GM18951 (cell line): ENCODE measurements around the gene CNNM2.

Experiments
- POLR2A ChIP-seq: IDR thresholded peaks from 4 replicates; pipeline ENCODE4 v1.6.1; 2011; ENCODE audit warnings: mild to moderate bottlenecking; ENCODE audit not compliant: insufficient read length, insufficient read depth; ENCODE audit errors: extremely low read depth
- in situ Hi-C: fragments of 300-500 bp; cut with MboI; formaldehyde crosslinking; loops from one replicate; pipeline ENCODE4 v1.12.0; 2022; ENCODE audit warnings: low sequenced_read_pairs, mixed read lengths, inconsistent platforms; ENCODE audit not compliant: unreplicated experiment

Gene CNNM2

DNA sequence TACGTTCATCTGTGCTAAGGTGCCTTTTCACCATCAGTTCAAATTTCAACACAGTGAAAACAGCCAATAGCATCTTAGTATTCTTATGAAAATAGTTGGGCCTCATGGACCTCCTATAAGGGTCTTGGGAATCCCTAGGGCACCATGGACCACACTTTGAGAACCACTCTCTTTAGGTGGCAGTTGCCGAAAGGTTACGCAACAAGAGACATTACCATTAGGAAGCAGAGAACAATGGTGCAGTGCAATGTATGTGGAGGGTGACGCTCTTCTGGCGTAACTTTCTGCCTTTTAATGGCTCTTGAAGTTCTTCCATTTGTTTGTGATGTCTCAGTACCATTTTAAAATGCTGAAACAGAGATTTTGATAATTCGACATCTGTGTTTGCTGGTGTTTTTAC is 131.1 kb downstream of the CNNM2 start:
- no peak for TF ChIP-seq POLR2A
- in situ Hi-C loops, result no loop called here

DNA sequence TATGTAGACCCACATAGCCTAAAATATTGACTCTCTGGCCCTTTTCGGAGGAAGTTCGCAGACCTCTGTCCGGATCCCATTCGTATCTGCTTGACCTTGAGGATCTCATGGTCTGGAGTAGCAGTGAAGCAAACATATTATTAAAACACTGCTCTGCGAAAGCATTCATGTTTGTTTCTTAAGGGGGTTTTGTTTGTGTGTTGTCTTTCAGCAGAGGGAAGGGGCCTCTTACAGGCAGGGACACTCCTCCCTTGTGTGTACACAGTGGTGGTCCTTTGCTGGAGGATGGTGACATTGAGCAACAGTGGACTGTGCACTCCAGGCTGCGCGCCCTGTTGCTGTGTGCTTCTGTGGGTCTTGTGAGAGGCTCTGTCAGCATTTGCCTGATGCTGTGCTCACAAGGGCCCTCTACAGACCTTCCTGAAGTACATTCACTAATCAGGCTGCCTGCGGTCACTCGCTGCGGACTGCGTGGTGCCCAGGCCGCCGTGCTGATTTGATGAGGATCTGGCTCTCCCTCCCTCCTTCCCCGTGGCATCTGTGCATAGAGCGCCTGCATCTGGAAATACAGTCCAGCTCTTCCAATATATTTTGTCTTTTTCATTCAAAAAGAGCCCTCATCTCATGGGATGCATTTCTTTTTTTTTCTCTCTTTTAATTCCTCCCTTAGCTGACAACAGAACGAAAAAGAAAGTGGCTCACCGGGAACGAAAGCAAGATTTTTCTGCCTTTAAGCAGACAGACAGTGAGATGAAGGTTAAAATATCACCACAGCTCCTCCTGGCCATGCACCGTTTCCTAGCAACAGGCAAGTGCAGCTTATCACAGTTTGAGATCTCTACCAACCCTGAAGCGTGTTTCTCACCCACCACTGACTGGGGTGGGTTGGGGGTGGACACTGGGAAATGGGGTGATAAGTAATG is 135.8 kb downstream of the CNNM2 start:
- in situ Hi-C loops, result no loop called here
- TF ChIP-seq POLR2A, result peak; percentile 29

DNA sequence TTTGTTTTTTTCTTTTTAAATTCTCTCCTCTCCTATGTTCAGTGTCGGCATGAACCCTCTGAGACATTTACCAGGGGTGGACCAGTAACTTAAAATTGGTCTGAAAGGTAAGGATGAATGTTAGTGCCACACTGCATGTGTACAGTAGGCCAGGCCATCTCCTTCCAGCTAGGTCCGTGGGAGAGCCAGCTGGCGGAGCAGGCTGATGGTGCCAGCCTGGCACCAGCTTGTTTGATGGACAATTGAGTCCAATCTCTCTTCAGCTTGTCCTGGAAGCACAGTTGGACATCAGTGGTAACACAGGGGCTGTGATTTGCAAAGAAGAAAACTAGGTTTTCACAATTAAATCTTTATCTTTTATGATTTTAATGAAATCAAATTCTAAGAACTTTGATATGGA is 136.5 kb downstream of the CNNM2 start:
- TF ChIP-seq POLR2A, result no peak
- in situ Hi-C loops, result no loop called here

DNA sequence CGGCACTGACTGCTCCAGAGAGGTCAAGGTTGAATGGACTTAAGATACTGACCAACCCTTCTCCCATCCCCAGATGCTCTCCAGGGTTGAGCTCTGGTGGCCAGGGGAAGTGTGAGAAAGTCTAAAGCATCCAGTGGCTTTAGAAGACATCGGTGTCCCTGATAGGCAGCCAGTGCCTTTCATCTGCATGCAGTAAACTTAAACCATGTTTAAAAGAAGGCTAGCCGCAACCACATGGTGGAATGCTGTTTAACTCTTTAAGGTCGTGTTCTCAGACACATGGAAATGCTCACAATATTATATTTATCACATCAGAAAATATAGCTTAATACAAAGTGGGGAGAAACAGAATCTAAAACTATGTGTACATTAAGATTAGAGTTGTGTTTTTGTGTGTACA is 137.0 kb downstream of the CNNM2 start:
- TF ChIP-seq POLR2A, result no peak
- in situ Hi-C loops, result no loop called here

DNA sequence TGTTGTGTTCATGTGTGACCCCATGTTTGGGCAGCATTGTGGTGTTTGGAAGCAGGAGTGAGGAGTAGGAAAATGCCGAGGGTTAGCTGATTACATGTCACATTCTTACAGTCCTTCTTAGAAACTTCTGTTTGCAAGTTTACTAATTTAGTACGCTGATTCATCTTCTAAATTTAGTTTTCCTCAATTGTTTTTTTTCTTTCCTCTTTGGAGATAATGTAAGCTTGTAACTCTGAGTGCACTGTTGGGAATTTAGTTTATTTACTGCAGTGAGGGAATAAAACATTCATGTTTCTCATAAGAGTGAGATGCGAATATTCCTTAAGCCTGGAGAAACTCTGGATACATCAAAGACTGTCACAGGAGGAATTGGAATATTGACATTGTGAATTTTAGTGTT is 139.9 kb downstream of the CNNM2 start:
- TF ChIP-seq POLR2A, result no peak
- in situ Hi-C loops, result no loop called here

DNA sequence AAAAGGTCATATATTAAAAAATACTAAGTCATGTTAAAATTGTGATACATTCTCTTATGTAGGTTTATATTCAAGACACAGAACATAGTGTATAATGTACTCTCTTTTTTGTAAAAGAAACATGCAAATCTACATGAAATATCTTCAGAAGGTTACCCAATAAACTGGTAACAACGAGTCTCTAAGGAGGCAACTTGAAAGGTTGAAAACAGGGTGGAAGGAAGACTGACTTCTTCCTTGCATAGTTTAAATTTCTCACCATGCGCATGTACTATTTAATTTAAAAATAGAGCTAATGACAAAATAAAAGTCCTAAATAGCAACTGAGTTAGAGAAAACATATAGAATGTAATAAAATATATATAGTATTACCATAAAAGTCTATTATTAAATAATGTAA is 142.5 kb downstream of the CNNM2 start:
- no peak for TF ChIP-seq POLR2A
- in situ Hi-C loops, result loop anchor here (10.0 kb wide), 1 partner anchor 136 kb away; no protein-coding TSS in a partner anchor

DNA sequence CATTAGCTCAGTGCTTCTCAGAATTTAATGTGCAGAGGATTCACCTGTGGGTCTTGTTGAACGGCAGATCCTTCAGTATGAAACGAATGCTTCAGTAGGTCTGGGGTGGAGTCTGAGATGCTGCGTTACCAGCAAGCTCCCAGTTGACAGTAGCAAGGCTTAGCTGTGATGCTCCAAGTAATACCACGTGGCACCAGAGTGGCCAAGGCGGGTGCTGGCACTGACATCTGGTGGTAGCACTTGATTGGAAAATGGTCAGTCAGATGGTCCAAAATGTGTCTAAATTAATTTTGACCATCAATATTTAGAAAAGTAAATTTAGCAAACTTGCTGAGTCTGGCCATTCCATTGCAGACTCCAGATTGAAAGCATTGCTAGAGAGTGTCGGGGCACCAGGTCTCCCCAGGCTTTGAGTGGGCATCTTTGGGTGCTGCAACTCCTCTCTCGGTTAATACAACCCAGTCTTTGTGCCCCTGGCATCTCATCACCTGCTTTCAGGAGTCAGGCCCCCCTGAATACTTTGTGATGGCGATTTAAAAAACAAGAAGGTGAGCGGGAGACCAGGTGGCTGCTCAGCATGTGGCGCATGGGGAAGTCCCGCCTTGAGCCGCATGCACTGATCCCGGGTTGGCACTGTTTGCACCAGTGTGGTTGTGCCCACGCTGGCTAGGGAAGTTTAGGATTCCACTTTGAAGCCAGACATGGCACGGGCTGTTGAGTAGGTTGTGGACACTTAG is 144.9 kb downstream of the CNNM2 start:
- no peak for TF ChIP-seq POLR2A
- in situ Hi-C loops, result loop anchor here (10.0 kb wide), 1 partner anchor 138 kb away; no protein-coding TSS in a partner anchor

DNA sequence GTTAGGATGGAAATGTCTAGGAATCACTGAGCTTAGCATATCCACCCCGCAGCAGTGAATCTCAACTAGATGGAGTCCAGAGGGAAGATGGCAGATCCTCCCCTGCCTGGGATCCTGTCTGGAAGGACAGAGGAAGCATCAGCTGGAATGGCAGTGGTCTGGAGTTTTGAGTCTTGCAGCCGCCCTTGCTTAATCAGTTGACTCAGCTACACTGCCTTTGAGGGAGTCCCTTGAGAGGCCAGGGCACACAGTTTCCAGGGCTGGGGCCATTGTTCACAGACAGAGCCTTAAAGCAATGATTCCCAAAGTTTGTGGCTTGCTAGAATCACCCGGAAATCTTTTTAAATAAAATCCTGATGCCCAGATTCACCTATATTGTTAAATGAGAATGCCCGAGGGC is 146.9 kb downstream of the CNNM2 start:
- TF ChIP-seq POLR2A, result no peak
- in situ Hi-C loops, result loop anchor here (10.0 kb wide), 1 partner anchor 140 kb away; no protein-coding TSS in a partner anchor

DNA sequence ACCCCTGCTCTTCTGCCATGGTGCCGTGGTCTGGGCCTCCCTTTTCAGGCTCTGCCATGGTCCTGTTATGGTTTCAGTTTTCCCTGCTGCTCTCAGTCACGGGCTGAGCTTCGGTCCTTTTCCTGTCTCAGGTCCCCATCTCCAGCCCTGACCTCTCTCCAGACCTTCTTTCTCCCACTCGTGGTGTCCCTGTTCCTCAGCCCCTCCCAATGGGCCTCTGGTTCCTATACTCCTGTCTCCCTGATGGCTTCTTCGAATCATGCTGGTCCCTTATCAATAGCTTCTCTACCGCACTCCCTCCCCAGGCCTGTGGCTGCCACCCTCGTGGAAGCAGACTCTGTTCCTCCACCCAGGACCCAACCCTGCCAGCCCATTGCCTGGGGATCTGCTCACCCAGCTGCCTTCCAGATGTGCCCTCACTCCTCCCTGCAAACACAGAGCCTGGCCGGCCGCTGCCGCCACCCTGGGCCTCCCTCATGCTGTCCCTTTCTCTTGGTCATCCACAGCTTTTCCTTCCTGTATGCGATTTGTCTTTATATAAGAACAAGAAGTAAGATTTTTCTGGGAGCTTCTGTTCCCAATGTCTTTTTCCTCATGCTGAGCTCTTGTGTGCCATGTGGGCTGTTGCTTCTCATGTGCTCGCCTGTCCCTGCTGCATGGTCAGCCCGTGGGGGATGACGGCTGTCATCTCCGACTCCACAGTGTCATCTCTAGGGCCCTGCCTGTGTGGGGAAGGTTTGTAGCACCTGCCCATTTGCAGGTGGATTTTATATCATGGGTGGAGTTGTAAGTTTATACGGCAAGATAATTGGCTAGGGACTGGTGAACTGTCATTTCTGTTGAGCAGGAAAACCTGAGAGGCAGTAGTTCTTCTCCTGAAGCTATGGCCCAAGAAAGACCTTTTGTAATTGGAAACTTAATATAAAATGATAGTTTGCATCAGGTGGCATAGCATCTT is 148.3 kb downstream of the CNNM2 start:
- in situ Hi-C loops, result loop anchor here (10.0 kb wide), 1 partner anchor 142 kb away; no protein-coding TSS in a partner anchor

DNA sequence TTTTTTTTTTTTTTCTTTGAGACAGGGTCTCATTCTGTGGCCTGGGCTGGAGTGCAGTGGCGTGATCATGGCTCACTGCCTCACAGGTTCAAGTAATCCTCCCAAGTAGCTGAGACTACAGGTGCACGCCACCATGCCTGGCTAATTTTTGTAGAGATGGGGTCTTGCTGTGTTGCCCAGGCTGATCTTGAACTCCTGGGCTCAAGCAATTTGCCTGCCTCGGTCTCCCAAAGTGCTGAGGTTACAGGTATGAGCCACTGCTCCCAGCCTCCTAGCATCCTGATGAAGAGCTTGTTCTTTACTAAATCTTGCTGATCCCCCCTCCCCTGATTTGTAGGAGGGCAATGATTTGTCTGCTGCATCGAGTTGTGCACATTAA is 149.0 kb downstream of the CNNM2 start:
- in situ Hi-C loops, result loop anchor here (10.0 kb wide), 1 partner anchor 142 kb away; no protein-coding TSS in a partner anchor

More for the DNA sequence above, 148.3 kb downstream of the CNNM2 start:
- no peak for TF ChIP-seq POLR2A

DNA sequence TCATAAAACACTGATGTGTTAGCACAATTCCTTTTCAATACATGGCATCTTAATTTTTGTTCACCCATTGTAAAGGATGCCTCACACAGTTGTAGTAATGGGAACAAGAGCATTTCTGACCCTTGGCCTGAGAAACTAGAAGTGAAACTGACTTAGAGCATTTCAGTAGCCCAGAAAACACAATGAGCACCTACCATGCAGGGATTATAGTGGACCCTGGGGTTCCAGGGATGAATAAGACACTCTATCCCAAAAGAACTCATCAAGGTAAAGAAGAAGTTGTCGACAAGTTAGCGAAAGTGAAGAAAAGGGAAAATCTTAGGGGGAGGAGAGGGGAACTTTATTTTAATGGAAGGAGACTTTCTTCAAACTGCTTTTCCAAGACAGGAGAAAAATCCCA is 149.4 kb downstream of the CNNM2 start:
- no peak for TF ChIP-seq POLR2A
- in situ Hi-C loops, result loop anchor here (10.0 kb wide), 1 partner anchor 143 kb away; no protein-coding TSS in a partner anchor

DNA sequence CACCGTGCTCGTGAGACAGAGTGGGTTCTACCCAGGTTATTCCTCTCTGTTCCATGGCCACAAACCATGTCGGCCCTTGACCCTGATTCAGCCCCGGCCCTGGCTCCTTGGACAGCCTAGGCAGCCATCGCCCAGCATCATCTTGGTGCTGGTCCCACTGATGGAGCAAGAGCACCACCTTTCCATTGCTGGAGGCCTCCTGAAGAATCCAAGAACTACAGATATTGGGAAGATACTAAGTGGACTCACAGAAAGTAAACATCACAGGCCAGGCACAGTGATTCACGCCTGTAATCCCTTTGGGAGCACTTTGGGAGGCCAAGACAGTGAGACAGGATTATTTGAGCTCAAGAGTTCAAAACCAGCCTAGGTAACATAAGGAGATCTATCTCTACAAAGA is 149.9 kb downstream of the CNNM2 start:
- no peak for TF ChIP-seq POLR2A
- in situ Hi-C loops, result loop anchor here (10.0 kb wide), 1 partner anchor 143 kb away; no protein-coding TSS in a partner anchor

DNA sequence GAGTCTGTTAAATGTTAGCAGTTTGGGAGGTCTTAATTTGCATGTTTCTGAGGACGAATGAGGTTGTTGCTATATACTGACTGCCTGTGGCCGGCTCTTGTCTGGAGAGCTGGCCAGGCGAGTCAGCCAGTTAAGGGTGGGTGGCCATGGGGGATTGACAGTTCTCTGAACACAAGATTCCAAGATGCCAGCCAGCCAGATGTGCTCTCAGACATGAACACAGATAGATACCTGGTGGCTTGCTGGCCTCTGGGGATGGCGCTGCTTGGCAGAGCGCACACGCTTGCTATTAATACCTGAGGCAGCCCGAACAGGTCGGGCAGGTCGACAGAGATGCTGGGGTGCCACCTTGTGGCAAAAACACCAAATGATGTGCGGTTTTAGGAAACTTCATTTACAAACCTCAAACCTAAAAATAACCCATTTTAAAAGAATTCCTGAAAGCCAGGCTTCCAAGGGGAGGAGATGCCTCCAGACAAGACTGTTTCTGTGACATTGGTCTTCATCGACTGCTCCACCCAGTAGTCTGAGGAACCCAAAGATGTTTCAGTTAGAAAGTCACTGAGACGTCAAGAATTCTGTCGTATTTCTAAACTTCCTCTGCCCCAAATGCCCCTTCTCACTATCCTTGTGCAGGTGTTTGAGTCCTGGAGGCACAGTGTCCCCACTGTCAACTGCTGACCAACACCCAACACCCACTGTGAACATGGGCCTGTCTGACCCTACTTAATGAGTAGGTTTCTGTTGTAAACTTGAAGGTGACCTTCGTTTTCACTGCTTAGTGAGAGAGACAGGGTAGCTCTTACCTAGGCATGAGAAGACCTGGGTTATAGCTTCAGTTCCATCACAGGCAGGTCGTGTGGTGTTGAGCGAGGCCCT is 151.6 kb downstream of the CNNM2 start:
- in situ Hi-C loops, result loop anchor here (10.0 kb wide), 1 partner anchor 145 kb away; no protein-coding TSS in a partner anchor
- TF ChIP-seq POLR2A, result no peak
